Measurements from ENCODE around the gene SVOPL.

SVOPL gene

DNA sequence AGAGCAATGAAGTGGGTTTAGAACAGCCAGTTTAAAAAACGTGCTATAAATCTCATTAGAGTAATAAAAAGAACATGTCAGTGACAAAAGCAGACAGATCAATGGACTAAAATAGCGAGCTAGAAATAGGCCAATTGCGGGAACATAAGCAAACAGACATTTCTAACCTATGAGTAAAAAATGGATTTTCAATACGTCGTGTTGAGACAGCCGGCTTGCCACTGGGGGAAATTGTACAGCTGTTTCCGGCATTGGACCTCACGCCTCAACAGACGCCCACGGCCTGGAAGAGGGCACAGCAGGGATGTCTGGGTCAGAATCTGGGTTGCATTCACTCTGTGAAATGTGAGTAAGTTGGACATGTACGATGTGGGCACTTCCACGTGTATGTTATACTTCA, 92.9 kb downstream of the SVOPL start:
- DNase-seq (ENCODE audit: low read depth in 2 of 2), result no peak

DNA sequence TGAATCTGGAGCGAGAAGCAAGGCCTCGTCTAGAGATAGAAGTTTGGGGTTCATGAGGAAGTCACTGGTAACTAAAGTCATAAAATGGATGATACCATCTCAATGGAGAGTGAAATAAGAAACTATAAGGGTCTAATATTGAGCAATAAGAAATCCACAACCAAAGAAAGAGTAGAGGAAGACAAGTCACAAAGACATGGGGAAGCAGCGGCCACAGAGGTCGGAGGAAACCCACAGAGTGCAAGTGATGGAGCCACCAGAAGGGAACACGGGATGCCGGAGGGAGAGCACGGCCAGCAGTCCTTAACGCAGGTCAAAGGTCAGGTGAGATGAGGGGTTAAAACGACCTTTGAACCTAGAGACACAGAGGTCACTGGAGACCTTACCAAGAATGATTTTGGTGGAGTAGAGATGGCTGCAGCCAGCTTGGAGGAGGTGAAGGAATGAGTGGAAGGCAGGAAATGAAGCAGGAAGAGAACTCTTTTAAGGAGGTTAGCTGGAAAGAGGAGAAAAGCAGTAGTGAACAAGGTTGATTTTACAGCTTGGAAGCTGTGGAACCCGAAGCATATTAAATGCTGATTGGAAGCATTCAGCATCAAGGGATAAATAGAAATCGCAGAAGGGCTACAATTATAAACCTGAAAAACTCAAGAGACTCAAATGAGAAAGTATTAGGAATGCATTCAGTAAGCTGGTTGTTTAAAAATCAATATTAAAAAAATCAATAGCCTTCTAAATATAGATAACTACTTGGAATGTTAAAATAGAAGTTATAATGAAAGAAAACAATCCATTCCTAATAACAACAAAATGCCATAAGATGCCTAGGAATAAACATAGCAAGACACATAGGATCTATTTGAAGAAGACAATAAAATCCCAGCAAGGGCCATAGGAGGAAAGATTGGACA, 93.7 kb downstream of the SVOPL start:
- no peak for DNase-seq (ENCODE audit: low read depth in 2 of 2)

DNA sequence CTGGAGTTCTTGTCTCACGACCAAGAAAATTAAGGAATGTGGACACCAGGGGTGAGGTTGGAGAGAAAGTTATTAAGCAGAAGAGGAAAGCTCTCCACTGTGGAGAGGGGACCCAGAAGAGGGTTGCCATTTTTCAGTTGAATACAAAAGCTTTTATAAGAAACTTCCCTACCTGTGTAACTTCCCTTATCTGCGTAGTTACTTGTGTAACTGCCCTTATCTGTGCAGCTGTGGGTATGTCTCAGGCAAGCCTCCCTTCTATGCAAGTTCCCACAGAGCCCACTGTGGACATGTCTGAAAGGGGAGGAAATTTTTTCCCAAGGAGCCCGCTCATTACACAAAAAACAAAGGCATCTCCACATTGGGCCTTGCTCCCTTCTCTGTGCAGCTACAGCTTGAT, 94.9 kb downstream of the SVOPL start:
- no peak for DNase-seq (ENCODE audit: low read depth in 2 of 2)

DNA sequence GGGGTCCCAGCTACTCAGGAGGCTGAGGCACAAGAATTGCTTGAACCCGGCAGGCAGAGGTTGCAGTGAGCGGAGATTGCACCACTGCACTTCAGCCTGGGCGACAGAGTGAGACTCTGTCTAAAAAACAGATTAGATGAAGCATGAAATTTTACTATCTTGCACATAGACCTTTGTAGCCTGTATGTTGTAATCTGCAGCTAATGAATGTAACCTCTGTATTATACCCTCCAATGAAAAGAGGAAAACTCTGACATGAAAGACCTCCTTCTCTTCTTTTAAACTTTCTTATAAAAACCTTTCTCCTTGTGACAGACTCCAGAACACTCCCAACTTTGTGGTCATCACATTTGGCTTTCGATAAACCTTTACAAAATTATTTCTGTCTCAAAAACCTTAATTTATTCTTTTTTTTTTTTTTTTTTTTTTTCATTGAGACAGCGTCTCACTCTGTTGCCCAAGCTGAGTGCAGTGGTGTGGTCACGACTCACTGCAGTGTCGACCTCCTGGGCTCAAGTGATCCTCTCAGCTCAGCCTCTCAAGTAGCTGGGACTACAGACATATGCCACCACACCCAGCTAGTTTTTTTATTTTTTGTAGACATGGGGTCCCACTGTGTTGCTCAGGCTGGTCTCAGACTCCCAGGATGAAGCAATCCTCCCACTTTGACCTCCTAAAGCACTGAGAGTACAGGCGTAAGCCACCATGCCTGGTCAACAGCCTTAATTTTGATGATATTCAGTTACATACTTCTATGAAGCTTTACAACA, 97.4 kb downstream of the SVOPL start:
- DNase-seq (ENCODE audit: low read depth in 2 of 2), result no peak

DNA sequence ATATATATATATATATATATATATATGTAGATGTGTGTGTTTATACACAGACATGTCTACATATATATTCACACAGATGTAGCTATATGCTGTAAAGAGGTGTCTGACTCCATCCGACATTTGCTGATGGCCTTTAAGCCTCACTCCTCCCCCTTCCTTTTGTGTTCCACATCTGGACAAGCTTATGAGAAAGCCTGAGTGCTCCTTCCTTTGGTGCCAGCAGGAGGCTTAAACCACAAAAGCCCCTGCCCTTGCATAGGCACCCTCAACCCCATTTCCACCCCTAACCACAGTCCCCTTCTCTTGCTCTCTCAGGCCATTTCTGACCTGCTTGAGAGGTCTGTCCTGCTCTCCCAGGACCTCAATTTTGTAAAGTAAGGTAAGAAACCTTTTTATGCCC, 98.7 kb downstream of the SVOPL start:
- no peak for DNase-seq (ENCODE audit: low read depth in 2 of 2)

DNA sequence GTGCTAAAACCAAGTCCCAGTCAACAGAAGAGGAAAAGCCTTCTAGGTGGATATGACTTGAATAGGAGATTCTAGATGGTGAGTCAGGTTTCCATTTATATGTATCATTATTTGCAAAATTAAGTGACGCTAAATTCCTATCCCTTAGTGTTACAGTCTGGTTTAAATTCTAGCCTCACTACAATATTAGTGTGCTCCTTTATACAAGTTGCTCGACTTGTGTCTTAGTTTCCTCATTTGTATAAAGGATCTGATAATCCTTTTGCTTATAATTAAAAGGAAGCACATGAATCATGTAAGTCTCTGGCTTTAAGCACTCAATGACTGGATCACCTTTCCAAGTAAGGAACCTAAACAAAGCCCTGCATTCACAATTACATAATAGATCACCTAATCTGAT, 105.7 kb downstream of the SVOPL start:
- no peak for DNase-seq (ENCODE audit: low read depth in 2 of 2)

DNA sequence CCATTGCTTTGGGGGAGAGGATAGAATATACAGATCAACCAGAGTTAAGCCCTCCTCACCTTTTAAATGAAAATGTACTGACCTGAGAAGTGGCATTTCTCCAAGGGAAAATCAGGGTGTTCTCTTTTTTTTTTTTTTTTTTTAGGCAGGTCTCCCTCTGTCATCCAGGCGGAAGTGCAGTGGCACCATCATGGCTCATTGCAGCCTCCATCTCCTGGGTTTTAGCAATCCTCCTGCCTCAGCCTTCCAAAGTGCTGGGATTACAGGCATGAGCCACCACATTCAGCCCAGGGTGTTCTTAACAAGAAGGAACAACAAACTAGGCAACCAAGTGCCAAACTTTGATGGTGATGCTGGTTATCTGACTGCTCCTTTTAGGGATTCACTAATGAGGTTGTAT, 111.0 kb downstream of the SVOPL start:
- no peak for DNase-seq (ENCODE audit: low read depth in 2 of 2)

DNA sequence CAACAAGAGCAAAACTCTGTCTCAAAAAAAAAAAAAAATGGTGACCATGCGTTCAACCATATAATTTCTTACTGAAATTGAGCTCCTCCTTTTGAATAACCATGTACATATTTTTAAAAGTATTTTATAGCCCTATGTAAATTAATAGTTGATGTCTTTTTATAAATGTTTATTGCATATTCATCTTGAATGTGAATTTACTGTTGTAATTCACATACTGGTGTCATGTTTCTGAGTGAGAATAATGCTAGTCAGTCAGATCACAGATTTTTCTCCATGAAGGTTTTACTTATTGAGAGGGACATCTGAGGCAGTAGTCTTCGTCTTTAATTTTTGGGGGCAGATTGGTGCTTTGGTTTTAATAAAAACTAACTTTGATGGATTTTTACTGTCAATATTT, 112.2 kb downstream of the SVOPL start:
- no peak for DNase-seq (ENCODE audit: low read depth in 2 of 2)

DNA sequence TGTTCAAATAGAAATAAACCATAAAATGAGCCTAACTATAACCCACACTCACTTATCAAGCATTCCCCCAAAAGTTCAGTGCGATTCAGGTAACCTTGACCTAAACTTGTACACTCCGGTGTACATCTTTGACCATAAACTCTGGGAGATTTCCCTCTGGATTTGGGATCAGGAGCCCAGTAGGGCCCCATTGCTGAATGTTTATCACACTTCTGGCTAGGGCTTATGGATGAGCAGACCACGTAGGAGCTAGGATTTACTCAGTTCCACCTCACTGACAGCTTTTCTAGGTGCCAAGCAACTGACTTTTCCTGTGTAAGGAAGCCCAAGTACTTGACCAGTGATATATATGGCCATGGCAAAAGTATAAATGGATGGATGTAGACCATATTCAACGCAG, 113.7 kb downstream of the SVOPL start:
- DNase-seq (ENCODE audit: low read depth in 2 of 2), result no peak

DNA sequence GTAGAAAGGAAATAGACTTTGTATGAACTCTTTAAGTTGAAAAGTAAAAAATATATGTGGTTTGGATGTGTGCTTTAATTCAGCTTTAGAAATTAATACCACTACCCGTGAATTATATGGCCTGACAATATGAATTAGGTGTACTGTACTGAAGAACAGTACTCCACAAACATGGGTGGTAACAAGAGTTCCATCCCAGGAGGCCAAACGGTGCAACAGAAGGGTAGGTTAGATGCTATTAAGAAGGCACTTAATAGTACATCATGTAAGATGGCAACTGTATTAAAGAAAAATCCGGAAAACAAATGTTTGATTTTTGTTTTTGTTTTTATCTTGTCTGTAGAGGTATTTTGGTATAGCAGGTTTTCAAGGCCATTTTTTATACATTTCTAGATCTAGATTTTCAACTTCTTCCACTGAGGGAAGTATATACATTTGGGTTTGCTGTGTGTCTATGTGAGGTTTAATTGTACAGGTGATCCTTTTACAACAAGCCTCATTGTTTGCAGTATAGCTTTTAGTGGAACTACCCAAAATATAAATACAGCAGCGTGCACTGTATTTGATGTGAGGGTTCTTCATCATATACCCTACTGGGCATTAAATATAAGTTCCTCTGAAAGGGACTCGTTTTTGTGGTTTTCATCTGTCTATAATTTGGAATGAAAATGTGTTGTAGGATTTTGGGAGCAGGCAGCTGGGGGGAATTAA, 115.7 kb downstream of the SVOPL start:
- no peak for DNase-seq (ENCODE audit: low read depth in 2 of 2)

DNA sequence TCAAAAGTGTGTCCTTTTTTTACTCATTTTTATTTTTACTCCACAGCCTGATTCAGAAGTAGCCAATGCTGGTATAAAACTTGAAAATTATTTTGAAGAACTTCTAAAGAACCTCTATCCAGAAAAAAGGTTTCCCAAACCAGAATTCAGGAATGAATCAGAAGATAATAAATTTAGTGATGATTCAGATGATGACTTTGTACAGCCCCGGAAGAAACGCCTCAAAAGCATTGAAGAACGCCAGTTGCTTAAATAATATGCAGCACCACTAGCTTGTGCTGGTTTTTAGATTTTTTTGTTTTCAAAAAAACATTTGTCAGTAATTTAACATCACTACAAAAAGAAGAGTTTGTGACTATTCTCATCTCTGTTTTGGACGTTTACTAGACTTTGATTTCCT, 116.5 kb downstream of the SVOPL start:
- no peak for DNase-seq (ENCODE audit: low read depth in 2 of 2)

DNA sequence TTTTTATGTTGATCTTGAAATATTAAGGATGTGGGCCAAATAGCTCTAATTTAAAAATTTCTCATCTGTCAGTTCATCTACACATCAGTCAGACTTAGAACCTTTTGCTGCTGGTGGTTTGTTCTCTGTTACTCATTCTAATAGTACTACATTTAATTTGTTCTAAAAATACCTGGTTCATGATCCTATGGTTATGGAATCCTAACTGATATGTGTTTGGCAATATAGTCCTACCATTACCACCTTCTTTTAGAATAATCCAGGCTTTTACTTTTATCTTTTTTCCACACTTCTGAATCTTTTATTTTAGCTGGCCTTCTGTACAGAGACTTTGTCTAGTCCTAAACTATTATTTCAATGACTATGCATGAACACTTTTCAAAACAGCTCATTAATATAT, 116.9 kb downstream of the SVOPL start:
- DNase-seq (ENCODE audit: low read depth in 2 of 2), result no peak

DNA sequence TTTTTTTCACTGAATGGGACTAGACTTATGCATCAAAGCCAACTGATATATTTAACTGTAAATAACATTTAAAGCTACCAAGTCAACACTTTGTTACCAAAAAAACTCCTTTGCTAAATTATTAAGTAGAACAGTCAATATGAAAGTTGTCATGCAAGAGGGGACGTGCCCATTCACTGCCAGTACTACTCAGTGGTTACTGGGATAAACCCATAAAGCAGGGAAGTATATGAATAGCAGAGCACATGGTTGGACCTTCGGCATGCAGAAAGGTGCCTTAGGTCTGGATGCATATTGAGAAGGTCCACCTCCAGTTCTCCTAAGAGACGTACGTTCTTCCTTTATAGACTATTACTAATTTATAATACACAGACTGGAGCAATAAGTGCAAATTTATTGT, 120.1 kb downstream of the SVOPL start:
- DNase-seq (ENCODE audit: low read depth in 2 of 2), result no peak

DNA sequence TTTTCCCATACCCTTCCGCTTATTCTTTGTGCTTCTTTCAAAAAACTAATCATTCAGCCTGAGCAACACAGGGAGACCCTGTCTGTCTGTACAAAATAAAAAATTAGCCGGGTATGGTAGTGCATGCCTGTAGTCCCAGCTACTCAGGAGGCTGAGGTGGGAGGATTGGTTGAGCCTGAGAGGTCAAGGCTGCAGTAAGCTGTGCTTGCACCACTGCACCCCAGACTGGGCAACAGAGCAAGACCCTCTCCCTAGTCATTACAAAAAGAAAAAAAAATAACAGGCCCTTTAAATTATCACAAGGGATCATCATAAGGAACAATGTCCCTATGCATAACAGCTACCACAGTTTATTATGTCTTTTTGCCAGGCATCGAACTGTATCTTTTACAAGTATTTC, 121.5 kb downstream of the SVOPL start:
- no peak for DNase-seq (ENCODE audit: low read depth in 2 of 2)

DNA sequence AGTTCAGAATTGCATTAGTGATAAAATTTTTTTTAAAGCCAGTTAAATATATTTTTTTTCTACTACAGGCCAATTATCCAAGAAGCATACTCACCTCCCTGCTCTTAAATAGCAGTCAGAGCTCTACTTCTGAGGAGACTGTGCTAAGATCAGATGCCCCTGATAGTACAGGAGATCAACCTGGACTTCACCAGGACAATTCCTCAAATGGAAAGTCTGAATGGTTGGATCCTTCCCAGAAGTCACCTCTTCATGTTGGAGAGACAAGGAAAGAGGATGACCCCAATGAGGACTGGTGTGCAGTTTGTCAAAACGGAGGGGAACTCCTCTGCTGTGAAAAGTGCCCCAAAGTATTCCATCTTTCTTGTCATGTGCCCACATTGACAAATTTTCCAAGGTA, 122.0 kb downstream of the SVOPL start:
- DNase-seq (ENCODE audit: low read depth in 2 of 2), result no peak

DNA sequence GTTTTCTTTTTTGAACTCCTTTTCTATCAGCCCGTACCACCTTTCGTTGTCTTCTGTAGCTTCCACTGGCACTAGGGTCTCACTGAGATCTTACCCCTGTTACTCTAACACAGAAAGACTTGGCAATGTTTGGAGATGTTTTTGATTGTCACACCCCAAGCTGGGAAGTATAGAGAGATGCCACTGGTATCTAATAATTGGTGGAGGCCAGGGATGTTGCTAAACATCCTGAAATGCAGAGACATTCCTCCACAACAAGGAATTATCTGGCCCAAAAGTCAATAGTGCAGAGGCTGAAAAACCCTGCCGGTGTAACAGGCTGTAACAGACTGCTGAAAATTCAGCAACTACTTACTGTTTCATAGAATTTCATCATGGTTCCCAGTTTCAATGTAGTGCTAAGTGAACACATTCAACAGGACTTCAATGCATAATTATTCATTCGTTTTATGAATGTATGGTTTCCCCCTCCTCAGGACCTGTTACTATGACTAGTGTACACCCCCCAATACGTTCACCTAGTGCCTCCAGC, 125.2 kb downstream of the SVOPL start:
- no peak for DNase-seq (ENCODE audit: low read depth in 2 of 2)

DNA sequence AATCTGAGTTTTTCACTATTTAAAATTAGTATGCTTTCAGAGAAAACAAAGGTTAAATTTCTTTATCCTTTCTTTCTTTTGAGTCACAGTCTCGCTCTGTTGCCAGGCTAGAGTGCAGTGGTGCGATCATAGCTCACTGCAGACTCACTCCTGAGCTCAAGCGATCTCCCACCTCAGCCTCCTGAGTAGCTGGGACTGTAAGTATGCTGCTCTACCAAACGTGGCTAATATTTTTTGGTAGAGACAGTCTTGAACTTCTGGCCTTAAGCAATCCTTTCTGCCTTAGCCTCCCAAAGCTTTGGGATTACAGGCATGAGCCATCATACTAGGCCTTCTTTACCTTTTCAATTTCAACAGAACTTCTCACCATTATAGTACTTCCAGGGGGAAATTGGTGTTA, 127.4 kb downstream of the SVOPL start:
- DNase-seq (ENCODE audit: low read depth in 2 of 2), result no peak

DNA sequence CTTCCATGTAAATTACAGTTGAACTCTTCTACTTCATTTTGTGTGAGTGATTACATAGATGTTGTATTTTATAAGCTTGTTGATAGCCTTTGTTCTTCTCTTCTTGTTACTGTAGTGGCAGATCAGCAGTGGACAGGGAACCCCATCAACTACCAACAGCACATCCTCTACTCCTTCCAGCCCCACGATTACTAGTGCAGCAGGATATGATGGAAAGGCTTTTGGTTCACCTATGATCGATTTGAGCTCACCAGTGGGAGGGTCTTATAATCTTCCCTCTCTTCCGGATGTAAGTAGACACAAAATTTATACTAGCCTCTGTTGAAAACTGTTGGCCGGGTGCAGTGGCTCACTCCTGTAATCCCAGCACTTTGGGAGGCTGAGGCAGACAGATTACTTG, 130.4 kb downstream of the SVOPL start:
- no peak for DNase-seq (ENCODE audit: low read depth in 2 of 2)

DNA sequence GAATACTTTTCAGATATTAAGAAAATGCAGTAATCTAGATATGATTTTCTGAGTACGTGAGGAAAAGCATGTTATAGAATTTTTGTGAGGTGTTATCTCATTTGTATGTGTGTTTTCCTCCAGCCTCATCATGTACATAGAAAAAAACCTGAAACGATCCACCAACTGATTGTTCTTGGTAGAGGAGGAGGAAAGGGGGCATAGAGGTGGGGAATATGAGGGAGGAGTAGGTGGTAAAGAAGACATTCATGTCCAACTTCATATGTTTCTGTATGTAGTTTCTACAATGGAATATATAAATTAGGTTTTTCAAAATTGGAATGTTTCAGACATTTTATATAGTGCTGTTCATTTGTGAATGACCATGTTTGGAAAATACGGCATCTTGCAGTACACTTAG, 131.7 kb downstream of the SVOPL start:
- DNase-seq (ENCODE audit: low read depth in 2 of 2), result no peak

DNA sequence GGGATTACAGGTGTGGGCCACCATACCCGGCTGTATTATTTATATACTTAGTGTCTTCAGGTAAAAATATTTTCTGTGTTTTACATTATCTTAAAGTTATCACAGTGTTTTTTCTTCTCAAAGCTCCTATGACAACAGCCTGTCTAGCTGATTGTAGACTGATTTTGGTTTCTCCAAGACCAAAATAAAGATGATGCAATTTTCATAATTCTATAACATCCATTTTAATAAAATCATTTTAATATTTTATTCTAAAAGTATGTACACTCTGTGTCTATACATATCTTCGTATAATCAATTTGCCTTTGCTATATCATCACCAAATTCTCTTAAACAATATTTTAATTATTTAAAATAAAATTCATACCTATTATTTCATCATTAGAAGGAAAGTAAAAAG, 132.5 kb downstream of the SVOPL start:
- no peak for DNase-seq (ENCODE audit: low read depth in 2 of 2)

DNA sequence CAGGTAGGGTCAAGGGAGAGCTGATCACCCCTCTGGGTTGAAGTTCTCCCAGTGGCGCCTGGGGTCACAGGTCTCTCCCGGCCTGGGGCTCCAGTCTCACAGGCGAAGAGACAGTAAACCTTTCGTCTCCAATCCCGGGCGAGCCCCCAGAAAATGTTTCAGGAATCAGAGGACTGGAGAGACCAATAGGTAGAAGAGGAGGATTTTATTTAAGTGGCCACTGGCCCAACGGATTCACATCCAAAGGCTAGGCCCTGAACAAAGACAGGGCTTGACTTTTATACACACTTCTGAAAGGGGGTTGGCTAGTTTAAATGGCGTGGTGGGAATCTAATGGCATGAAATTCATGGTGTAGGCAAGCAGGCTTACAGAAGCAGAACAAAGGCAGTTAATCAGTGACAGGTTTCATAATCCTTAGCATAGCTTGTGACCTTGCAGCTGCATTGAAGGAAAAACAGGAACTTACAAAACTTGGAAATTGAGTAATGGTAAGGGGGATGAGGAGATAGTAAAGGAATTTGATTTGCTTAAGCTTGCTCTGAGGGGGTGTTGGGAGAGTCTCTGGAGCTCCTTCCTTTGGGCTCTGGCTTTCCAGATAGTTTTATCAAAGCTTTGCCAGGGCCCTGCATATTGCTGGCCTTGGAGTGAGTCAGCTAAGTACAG, 135.6 kb downstream of the SVOPL start:
- no peak for DNase-seq (ENCODE audit: low read depth in 2 of 2)

DNA sequence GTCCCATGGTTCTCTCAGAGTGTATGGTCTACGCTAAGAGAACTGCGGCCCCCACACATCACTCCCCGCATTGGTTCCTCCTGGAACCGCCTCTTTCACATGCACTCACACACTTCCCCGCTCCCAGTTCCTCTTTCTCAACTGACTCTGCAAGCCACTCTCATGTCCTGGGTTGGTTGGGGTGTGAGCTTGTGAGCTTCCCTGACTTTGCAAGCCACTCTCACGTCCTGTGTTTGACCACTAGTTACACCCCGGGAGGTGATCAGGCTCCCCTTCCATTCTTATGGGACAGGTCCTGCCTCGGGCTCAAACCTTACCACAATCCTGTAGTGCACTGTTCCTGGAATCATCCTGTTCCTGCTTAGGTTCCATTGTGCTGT, 136.1 kb downstream of the SVOPL start:
- DNase-seq (ENCODE audit: low read depth in 2 of 2), result no peak
